GM19463 (cell line): Measurements from ENCODE around the gene EOLA2.
A peak's percentile ranks its signal among the peaks of the same experiment; 100 is the strongest.
"Not testable (repeated sequence)": the region's sequence is repeated elsewhere in the genome, so short reads cannot be mapped to it uniquely, and the experiment has no call there.

Source experiments
- ATAC-seq: cut with Tn5 transposase; IDR thresholded peaks from one replicate; pipeline ENCODE4 v1.9.1; 2021; ENCODE audit warnings: mild to moderate bottlenecking, moderate library complexity; ENCODE audit not compliant: unreplicated experiment

The EOLA2 gene

DNA sequence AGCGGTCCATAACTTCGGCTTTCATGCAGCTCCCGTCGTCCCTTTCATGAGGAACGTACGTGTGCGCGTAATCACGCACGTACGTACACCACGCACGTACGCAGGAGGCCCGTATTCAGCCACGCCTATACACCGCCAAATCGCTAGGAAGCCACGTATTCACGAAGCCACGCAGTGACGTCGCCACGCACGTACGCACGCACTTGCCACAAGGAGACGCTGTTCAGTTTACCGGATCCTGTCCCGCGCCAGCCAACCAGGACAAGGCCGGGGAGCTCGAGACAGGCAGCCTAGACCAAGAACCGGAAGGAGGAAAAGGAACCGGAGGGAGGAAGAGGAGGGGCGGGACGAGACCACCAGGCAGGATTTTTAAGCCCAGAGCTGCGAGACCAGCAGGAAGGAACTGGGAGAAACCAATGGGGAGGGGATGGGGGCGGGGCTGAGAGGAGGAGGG lies at the start of gene EOLA2:
TSS of gene EOLA2 (minus strand) at position 65 of the 454 bp plus-strand sequence. CDS start 4,617 bp downstream, outside the sequence.
- ATAC-seq, result peak; percentile 61

DNA sequence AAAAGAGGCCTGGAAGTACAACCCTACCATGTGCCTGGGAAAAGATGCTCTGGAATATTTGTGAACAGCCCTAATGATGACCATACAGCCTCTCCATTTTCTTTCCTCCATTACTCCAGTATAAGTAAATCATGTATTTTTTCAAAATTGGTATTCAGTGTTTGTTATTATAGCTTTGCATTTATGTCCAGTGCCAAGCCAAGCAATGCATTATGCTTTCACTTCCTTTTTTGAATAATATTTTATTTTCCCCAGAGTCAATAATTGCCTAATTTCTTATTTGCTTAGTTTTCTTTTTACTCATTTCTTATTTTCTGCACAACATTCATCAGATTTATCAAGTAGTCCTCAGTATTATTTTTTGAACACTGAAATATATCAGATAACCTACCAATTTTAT lies 49.3 kb upstream of the EOLA2 start:
- ATAC-seq, result peak; percentile 64

DNA sequence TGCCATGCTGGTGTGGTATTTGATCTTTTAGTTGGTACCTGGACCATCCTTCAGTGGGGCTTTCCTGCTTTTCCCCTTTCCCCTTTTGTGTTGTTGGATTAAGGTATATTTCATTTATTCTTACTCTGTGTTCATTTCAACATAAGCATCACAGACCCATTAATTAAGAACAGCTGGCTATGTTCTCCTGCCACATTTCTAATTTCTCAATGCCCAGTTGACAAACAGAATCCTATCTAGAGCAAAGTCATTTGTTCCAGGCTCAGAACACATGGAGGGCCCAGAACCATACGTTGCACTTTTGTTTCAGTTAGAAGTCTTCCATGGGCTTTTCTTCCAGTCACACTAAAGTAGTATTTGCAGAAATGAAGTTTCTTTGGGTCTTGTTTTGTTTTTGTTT lies 46.1 kb upstream of the EOLA2 start:
- ATAC-seq, result no peak

DNA sequence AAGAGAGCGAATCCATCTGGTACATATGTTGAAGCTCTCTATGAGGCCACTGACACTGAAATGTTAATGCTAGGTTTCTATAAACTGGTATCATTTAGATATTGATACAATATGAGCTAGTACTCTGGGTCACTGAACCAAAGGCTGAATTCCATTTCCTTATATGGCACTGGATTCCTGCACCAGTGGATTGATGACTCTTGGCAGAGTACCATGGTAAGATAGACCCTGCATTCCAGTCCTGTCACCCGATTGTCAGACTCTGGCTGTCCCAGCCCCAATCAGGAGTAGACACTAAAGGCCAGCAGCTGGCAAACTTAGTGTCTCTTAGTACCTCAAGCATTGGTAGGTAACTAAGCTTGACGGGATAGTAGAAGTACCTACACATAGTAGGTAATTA lies 44.0 kb upstream of the EOLA2 start:
- ATAC-seq, result no peak

DNA sequence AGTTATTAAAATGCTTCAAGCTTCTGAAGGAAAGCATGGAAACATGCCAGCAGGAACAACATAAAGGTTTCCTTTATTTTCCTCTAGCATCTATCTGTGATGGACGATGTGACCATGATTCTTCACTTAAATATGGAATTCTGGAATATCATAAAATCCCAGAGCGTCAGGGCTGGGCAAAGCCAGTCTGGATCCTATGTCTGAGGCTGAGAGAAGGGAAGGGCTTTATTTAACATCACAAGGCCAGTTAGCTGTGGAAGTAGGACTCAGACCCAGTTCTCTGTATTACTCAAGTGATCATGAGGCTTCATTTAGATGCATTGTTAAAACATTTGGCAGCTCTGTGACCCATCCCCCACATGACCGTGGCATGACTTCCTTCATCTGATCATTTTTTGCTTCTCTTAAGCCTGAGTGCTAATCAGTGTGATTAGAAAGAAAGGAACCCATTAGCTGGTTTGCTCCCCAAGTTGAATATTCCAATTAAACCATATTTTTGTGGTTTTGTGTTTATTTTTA lies 40.9 kb upstream of the EOLA2 start:
- no peak for ATAC-seq

DNA sequence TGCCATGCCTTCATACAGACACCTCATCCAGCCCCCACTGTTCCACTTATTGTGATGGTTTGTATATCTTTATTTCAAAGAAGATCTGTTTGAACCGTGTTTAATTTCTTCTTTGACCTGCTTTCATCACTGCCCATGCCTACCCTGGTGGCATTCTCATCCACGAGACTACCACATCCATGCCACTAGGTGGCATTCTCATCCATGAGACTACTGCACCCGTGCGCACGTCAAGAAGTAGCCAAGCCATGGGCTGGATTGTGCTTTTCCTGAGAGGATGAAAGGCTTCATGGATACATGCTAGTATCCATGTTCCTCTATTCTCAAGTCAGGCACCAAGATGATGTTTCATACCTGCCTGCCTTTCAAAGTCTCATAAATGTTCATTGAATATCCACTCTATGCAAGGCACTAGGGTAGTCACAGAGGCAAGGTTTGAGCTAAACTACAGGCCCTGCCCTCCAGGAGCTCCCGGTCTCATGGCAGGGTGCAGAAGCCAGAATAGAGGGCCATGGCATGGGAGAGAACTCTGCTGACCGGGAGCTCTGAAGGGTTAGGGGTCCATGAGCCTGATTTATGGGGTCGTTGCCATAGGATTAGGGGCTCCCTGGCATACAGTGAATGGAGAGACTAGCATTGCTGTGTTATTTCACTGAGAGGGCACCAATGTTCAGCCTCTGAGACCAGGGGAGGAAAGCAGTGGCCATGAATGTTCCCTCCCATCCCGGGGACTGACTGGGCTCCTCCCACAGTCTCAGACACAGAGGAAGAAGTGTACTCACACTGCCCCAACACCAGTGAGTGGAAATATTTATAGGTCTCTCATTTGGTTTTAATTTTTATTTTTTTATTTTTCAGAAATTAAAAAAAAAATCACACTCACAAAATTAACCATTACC lies 24.8 kb upstream of the EOLA2 start:
- peak; percentile 88 for ATAC-seq

DNA sequence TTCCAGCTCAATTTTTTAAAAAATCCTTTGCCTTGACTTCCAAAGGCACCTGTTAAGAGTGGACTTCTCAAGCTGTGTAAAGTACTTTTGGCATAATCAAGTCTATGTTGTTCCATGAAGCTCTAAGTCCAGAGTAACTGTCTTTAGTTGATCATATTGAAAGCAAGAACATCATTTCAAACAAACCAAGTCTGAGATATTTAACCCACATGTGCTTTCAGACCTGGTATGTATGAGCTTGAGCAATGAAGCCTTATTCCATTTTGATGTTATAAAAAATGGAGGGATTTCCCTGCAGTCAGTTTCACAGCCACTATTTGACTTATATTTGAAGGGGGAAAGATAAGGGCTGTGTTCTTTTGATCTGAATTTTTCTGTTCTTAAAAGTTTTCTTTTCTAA lies 23.7 kb upstream of the EOLA2 start:
- ATAC-seq, result no peak

DNA sequence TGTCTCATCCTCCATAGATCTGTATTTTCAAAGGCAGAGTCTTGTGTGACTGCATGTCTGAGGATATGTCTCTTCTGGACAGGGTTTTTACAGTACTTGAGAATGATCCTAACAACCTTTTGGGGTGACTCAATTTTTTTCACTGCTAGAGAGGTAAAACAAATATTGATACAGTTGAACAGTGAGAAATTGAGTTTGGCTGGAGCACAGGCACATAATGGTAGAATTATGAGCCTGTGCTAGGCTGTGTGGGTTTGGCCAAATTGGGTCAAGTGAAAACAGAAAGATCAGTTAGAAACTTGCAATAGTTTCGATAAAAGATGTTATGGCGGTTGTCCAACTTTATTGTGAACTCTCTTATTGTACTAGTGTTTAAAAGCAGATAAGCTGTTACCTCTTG lies 23.3 kb upstream of the EOLA2 start:
- ATAC-seq, result no peak

DNA sequence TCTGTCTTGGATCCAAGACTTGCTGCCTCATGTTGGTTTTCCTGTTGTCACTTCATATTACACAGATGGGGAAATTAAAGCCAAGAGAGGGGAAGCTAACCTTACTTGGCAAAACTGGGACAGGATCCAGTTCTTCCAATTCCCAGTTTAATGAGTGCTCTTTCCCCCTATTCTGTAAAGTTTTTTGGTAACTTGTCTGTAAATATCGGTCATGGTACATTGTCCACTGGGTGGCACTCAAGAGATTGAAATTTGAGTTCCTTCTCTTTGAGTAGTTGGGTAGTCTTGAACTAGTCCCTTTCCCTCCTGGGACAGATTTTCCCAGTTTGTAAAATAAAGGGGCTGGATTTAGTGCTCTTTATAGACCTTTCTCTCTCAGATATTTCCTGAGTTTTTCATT lies 12.4 kb upstream of the EOLA2 start:
- no peak for ATAC-seq

DNA sequence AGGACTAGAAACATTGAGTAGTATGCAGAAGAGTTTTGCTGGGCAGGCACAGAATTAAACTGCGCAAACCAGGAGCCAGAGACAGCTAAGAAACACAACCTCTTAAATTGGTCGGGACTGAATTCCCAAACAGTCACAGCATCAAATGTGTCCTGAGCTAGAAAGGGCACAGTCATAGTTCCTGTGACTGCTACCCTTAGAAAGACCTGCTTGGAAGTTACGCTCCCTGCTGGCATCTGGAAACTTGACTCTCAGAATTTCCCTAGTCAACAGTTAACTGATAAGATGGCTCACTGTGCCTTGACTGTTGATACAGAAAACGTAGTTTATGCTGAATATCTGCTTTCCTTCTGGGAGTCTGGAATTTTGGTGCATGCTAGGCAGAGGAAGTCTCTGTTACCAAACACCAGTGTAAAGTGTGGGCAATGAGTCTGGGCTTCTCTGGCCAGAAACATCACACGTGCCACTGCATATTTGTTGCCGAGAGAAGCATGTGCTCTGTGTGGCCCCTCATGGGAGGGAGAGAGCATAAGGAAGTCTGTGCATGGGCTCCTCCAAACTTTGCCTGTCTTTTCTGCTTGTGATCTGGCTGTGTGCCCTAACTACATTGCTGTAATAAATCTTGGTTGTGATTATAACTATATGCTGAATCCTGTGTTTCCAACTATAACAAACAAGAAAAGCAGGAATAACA lies 11.6 kb upstream of the EOLA2 start:
- ATAC-seq, result no peak

DNA sequence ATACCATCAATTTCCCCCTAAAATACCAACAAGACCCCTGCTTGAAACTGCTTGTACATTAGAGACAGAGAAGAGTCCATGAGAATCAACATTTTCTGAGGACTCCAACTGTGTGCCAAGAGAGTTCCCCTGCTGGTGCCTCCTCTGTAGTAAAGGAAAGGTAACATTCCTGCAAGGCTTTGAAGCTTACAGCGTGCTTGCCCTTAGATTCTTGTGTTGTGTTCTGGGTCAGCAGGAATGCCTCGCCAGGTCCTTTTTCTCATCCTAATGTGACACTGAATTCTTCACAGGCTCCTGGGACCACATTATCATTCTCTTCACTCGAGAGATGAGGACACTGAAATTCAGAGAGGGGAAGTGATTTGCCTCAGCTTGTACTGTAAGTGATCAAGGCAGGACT lies 9.7 kb upstream of the EOLA2 start:
- no peak for ATAC-seq

DNA sequence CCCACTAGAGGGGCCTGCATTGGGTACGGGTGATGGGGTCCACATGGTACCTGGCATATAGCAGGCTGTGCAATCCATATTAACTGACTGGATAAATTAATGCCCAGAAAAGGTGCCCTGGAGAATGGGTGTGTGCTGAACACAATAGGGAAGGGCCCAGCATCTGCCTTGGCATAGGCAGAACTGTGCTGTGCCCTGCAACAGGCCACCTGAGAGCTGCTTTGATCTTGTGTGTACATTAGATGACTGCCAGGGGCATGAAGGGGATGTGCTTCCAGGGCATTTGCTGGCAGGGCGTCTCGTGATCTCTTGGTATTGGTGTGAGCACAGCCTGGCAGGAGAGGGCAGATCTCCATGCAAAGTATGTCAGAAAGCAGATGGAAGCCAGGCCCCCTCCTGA lies 8.6 kb upstream of the EOLA2 start:
- ATAC-seq, result not testable (repeated sequence)

DNA sequence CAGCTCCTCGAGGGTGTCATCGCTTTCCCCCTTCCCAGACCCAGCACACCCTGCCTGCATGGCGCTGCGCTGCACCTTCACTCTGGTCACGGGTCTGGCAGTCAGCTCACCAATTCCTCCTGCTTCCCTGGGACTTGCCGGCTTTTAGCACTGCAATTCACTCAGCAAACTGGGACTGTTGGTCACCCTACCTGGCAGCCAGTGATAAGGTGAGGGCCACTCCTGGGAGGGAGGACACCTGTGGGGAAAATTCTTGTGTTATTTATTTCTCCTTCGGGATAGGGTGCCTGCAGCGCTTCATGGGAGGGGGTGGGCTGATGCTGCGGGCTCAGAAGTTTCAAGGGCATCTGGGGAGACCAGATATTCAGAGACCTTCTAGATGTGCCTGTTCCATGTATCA lies 7.5 kb upstream of the EOLA2 start:
- not testable (repeated sequence) for ATAC-seq

DNA sequence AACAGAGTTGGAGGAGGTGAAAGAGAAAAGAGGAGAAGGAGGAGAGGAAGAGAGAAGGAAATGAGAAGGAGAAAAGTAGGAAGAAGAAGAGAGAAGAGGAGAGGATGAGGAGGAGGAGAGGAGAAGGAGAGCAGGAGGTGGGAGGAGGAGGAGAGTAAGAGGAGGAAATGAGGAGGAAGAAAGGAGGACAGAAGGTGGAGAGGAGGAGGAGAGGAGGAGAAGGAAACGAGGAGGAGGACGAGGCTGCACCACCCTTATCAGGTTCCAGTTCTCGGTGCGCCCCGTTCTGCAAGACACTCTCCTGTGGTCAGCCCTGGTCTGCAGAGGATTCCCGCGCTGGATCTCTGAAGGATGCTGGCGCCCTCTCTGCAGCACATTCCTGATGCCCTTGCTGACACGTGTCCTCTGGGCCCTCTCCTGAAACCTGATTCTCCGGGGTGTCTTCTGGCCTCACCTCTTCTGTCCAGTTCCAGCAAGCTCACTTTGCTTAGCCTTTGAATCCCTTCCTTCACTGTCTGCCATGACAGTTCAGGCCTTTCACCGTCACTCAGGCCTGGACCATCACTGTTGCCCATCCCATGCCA lies 6.9 kb upstream of the EOLA2 start:
- not testable (repeated sequence) for ATAC-seq

DNA sequence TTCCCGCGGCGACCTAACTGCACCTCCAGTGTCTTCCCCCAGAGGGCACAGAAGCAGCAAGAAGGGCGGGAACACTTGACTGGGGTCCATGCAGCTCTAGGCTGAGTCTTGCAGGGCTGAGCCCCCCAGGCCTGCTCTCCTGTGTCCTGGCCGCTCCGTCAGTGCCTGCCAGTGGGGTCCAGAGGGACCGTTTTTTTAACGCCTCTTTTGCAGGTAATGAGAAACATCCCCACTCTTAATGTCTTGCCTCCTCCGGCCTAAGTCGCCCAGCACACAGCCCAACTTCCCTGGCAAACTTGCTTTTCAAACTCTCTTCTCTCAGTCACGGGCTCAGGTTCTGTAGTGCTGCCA lies 2.4 kb upstream of the EOLA2 start:
- not testable (repeated sequence) for ATAC-seq

DNA sequence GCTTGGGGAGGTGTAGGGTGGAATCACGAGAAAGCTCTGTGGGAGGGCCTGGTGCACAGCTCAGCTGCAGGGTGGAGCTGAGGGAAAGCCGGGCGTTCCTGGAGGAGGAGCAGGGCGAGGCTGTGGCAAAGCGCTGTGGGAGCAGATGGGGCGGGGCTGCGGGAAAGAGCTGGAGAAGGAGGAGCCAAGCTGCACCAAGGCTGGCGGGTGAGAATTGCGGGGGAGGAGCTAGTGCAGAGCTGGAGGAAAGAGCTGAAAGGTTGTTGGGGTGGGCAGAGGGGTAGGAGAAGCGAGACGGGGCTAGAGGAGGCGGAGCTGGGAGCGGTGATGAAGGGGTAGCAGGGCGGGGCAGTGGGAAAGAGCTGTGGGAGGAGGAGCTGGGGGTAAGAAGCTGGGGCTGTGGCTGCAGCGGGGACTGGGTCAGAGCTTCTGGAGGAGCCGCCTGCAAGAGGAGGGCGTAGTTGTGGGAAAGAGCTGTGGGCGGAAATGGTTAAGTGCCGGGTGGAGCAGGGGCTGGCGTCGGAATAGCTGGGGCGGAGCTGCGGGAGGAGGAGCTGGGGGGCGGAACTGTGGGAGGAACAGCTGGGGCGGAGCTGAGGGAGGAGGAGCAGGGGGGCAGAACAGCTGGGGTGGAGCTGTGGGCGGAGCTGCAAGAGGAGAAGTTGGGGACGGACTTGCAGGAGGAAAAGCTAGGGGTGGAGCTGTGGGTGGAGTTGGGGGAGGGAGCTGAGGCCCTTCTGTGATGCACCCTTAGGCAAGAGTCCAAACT lies 1.8 kb upstream of the EOLA2 start:
- ATAC-seq, result peak; percentile 46

DNA sequence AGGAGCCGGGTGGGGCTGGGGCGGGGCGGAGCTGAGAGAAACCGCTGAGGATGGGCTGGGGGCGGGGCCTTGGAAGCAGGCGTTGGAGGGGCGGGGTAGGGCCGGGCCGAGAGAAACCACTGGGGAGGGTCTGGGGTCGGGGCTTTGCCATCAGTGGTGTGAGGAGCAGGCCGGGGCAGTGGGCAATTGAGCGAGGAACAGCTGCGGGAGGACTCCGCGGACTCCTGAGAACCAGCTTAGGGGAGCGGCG lies 1.3 kb upstream of the EOLA2 start:
- ATAC-seq, result peak; percentile 6

DNA sequence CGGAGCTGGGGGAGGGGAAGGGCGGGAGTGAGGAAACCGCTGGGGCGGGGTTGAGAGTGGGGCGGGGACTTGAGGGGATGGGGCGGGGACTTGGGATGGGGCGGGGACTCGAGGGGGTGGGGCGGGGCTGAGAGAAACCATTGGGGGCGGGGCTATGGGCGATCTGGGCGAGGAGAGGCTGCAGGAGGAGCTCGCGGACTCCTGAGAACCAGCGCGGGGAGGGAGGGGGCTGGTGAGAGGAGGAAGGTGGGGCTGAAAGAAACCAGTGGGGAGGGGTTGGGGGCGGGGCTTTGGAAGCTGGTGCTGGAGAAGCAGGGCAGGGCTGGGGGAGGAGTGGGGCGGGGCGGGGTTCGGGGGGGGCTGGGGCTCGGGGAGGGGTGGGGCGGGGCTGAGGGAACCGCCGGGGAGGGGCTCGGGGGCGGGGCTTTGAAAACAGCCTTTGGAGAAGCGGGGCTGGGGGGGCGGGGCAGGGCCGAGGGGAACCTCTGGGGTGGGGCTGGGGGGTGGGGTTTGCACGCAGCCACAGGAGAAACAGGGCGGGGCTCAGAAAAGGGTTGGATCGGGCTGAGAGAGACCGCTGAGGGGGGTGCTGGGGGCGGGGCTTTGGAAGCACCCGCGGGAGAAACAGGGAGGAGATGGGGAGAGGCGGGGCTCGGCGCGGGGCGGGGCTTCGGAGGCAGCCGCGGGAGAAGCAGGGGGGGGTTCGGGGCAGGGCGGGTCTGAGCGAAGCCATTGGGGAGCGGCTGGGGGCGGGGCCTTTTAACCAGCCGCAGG lies 777 bp upstream of the EOLA2 start:
- ATAC-seq, result peak; percentile 1

DNA sequence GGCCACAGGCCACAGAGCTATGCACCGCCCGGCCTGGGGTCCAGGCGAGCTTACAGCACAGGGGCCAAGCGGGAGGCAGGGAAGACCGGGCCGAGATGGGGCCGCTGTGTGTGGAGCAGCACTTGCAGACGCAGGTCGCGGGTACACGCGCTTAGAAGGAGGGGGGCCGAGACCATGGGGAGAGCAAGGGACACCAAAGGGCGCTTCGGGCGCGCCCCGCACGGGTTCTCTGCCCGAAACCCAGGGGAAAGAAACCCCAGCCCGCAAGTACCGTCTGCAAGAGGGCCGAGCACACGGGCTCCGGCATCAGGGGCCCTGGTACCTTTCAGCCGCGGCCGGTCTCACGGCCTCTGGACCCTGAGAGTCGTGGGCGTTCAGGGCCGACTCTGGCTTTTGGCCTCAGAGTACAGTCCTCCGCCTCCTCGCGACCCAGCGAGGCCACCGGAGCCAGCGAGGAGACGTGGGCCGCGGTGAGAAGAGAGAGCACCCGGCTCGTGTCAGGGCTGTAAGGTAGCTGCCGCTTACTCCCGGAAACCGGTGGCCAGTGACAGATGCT lies 342 bp downstream of the EOLA2 start:
- peak; percentile 0 for ATAC-seq

DNA sequence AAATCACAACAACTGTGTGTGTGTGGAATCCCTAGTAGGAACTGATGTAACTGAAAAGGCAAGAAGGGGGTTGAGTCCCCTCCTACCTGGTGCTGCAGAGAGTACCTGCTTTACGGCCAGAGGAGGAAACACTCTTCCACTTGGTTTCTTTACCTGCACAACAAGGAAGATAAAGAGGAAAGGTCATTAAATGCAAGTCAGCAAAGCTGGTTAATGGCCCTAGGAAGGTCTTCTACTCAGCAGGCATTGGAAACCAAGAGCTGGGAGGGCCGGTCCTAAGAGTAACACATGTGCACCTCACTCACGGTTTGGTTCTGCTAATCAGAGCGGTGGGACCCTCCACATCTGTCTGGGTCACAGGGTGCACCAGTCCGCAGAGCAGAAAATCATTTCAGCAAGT lies 963 bp downstream of the EOLA2 start:
- ATAC-seq, result not testable (repeated sequence)
